Erythroblast (primary cell): ENCODE results near the gene IGSF8.

ENCODE experiments used
- GATA1 ChIP-seq: IDR thresholded peaks from 2 replicates; pipeline ENCODE4 v1.6.1; 2011; ENCODE audit warnings: low read depth, mild to moderate bottlenecking, control low read depth, low read length, moderate library complexity
- POLR2A ChIP-seq: IDR thresholded peaks from 2 replicates; pipeline ENCODE4 v1.6.1; 2011; ENCODE audit warnings: mild to moderate bottlenecking, low read length

- no peak for TF ChIP-seq POLR2A
- no peak for TF ChIP-seq GATA1
These were observed 49.3 kb downstream of the IGSF8 start for GRCh38 chr1:160049101-160049500.
